GM12864 (cell line): ENCODE data around the gene CDC42BPG.

ENCODE experiments used
- DNase-seq: peaks from one replicate; pipeline ENCODE4 v3.0.0-alpha.2; 2011; ENCODE audit warnings: low read depth
- H3K4me3 ChIP-seq: 2 replicates; pipeline ENCODE4 v1.5.1; 2011; ENCODE audit warnings: mild to moderate bottlenecking, low read depth, low read length, control low read depth
- TF ChIP-seq, protein P1 (sequence below): IDR thresholded peaks from 2 replicates; pipeline ENCODE4 v1.5.1; 2011; ENCODE audit warnings: low read depth, mild to moderate bottlenecking, moderate library complexity, low read length, control low read depth, inconsistent platforms; ENCODE audit errors: missing control alignments

CDC42BPG gene

GRCh38 chr11:64796047-64796756 lies 48.3 kb downstream of the CDC42BPG start:
- H3K4me3 ChIP-seq = no peak overlapping the region
- TF ChIP-seq, protein P1, sequence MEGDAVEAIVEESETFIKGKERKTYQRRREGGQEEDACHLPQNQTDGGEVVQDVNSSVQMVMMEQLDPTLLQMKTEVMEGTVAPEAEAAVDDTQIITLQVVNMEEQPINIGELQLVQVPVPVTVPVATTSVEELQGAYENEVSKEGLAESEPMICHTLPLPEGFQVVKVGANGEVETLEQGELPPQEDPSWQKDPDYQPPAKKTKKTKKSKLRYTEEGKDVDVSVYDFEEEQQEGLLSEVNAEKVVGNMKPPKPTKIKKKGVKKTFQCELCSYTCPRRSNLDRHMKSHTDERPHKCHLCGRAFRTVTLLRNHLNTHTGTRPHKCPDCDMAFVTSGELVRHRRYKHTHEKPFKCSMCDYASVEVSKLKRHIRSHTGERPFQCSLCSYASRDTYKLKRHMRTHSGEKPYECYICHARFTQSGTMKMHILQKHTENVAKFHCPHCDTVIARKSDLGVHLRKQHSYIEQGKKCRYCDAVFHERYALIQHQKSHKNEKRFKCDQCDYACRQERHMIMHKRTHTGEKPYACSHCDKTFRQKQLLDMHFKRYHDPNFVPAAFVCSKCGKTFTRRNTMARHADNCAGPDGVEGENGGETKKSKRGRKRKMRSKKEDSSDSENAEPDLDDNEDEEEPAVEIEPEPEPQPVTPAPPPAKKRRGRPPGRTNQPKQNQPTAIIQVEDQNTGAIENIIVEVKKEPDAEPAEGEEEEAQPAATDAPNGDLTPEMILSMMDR = no peak
- DNase-seq = no peak

- no peak for DNase-seq
- TF ChIP-seq, protein P1 = no peak
- no peak overlapping the region for H3K4me3 ChIP-seq
Measured at GRCh38 chr11:64794526-64794925, 49.9 kb downstream of the CDC42BPG start.

DNA sequence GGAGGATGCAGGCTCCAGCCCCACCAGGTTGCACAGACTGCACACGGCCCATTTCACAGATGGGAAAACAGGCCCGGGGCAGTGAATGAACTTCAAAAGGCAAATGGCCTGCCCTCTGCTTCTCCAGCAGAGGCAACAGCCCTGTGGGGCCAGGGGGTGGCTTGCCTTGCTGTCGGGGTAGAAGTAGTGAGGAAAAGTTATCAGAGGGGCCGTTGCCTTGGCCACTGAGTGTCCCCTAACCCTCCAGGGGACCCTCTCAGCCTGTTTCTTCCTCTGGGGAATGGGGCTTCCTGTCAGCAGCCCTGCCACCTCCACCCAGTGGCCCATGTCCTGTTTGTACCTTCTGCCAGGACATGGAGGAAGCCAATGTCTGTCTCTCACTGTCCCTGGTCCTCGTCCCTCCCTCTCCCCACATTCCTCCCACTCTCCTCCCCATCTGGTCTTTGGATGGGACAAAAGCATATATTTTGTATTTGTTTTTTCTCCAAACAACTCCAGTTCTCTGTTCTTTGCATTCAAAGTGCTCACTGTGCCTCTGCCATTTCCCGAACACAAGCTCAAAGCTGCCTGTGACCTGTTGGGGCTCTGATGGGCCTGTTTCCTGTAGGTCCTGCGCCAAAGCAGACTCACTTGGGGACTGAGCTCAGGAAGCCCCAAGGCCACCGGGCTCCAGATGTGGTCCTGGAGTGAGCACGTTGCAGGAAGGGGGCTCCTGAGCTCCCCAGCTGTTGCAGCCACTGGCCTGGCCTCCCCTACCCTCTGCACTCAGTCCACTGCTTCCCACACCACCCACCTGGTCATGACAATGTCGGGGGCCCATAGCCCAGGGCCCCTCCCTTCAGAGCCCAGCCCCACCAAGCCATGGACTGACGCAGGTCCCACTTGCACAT lies 50.9 kb downstream of the CDC42BPG start:
- TF ChIP-seq, protein P1 = no peak
- DNase-seq = no peak
- H3K4me3 ChIP-seq = no peak overlapping the region

GRCh38 chr11:64792482-64792881 lies 52.0 kb downstream of the CDC42BPG start:
- DNase-seq = no peak
- no peak overlapping the region for H3K4me3 ChIP-seq
- TF ChIP-seq, protein P1 = no peak

GRCh38 chr11:64791781-64792291 lies 52.6 kb downstream of the CDC42BPG start:
- no peak overlapping the region for H3K4me3 ChIP-seq
- TF ChIP-seq, protein P1 = no peak
- DNase-seq = no peak

DNA sequence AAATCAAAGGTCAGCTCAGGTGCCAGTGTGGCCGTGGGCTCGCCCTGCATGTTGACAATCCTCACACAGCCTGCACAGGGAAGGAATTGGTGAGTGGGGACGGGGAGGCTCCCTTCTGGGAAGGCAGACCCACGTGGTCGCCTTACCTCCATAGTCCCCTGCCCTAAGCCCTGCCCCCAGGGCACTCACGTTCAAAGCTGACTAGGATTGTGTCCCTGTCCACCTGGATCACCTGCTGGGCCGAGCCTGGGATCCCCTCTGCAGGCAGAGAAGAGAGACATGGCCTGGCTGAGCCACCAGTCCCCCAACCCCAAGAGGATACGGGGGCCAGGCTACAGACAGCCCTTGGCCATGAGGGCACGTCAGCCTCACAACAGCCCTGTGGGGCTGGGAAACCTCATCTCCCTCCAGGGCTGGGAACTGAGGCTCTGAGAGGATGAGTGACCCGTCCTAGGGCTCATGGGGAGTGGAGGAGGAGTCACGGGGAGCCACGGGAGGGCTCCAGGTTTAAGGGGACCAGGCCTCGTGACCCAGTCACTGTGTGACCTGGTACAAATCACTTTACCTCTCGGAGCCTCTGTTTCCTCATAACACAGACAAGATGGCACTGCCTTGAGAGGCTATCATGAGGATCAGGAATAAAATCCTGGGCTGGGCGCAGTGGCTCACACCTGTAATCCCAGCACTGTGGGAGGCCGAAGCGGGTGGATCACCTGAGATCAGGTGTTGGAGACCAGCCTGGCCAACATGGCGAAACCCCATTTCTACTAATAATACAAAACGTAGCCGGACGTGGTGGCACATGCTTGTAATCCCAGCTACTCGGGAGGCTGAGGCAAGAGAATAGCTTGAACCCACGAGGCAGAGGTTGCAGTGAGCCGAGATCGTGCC lies 54.0 kb downstream of the CDC42BPG start:
- no peak overlapping the region for H3K4me3 ChIP-seq
- TF ChIP-seq, protein P1 = no peak
- no peak for DNase-seq
